ENCODE measurements around the gene YBEY. TPM values are rescaled to one million over a fixed set of nuclear protein-coding genes. Genes with fewer than 3 reads are reported as not detected.

YBEY gene
- total RNA-seq, 2 experiments from 2014 or later: 11.5 to 12.5 TPM

Other genes starting within 250 kb of the YBEY start
- 1 to 10 TPM; 2.3 to 2.5 TPM for gene COL6A2, start 188.2 kb upstream of the YBEY start, total RNA-seq
- gene FTCD, start 130.8 kb upstream of the YBEY start, total RNA-seq: not detected
- gene SPATC1L, start 101.9 kb upstream of the YBEY start, total RNA-seq: 1 to 10 TPM; 6.1 to 6.3 TPM
- gene LSS, start 57.6 kb upstream of the YBEY start, total RNA-seq: 10 to 100 TPM; 47.8 to 53.3 TPM
- 100 to 1,000 TPM in 1 of 2 experiments, 10 to 100 TPM in 1; 94.5 to 118 TPM for gene MCM3AP, start 731 bp upstream of the YBEY start, total RNA-seq
- gene C21orf58, start 37.5 kb downstream of the YBEY start, total RNA-seq: 10 to 100 TPM; 67.5 to 68.3 TPM
- 10 to 100 TPM; 84.0 to 89.8 TPM for gene PCNT, start 37.8 kb downstream of the YBEY start, total RNA-seq
- 10 to 100 TPM; 57.6 to 62.1 TPM for gene DIP2A, start 172.5 kb downstream of the YBEY start, total RNA-seq